Measurements from ENCODE around the gene TBL1XR1. TPM values are rescaled to one million over a fixed set of nuclear protein-coding genes. Genes with fewer than 3 reads are reported as not detected.

TBL1XR1 gene
- total RNA-seq, 6 experiments from 2014 or later = 32.6 to 80.6 (median 56.2) TPM

GRCh38 chr3:177220136-177220974, 23.1 kb upstream of the TBL1XR1 start:
- TF ChIP-seq POLR2A (IDR thresholded peaks at IDR 0.05) (no peak), CTCF (IDR thresholded peaks at IDR 0.05) (no peak)
- Histone ChIP-seq H3K4me1 (no peaks in the 10 kb centered on the region), H3K36me3 (no peaks in the 10 kb centered on the region), H3K4me3 (no peak overlapping the region), H3K27ac (no peak overlapping the region), H3K9me3 (no peaks in the 10 kb centered on the region), H3K27me3 (no peaks in the 10 kb centered on the region)
- intact Hi-C loops (cut with DNase I) = no loop called here
- 82% methylated on average over 9 of the region's 9 CpGs for WGBS (ENCODE audit: insufficient coverage, low coverage, low lambda C conversion rate, missing lambda C conversion rate)
- DNase-seq (no peak), ATAC-seq (peak in 1 of 4 donors; percentile 6)

GRCh38 chr3:177213801-177214535, 16.7 kb upstream of the TBL1XR1 start:
- H3K4me1 ChIP-seq = peaks cover 0 to 10% (median 5%) of the 10 kb centered on the region in 4 donors
- no peak overlapping the region for H3K27ac ChIP-seq
- H3K4me3 ChIP-seq = no peak overlapping the region
- no peaks in the 10 kb centered on the region for H3K27me3 ChIP-seq
- DNase-seq = no peak
- intact Hi-C loops (cut with DNase I) = loop anchor here in 1 of 2 donors (5.0 kb wide), 1 partner anchor 143 kb away; no protein-coding TSS in a partner anchor
- H3K36me3 ChIP-seq = no peaks in the 10 kb centered on the region
- no peaks in the 10 kb centered on the region for H3K9me3 ChIP-seq
- TF ChIP-seq CTCF (IDR thresholded peaks at IDR 0.05) = no peak
- no peak for TF ChIP-seq POLR2A (IDR thresholded peaks at IDR 0.05)
- no peak for ATAC-seq
- 85% methylated on average over 4 of the region's 7 CpGs for WGBS (ENCODE audit: insufficient coverage, low coverage, low lambda C conversion rate, missing lambda C conversion rate)

GRCh38 chr3:177212756-177213155, 15.5 kb upstream of the TBL1XR1 start:
- peaks cover 0 to 15% (median 5%) of the 10 kb centered on the region in 4 donors for H3K4me1 ChIP-seq
- no peak overlapping the region for H3K4me3 ChIP-seq
- WGBS (ENCODE audit: insufficient coverage, low coverage, low lambda C conversion rate, missing lambda C conversion rate) = 95% methylated on average over 7 of the region's 8 CpGs
- DNase-seq (no peak), ATAC-seq (no peak)
- TF ChIP-seq CTCF (IDR thresholded peaks at IDR 0.05) (no peak), POLR2A (IDR thresholded peaks at IDR 0.05) (no peak)
- H3K27ac ChIP-seq = peak overlapping the region; percentile 70 to 92 (median 84)
- H3K36me3 ChIP-seq = no peaks in the 10 kb centered on the region
- intact Hi-C loops (cut with DNase I) = loop anchor here in 1 of 2 donors (5.0 kb wide), 1 partner anchor 145 kb away; no protein-coding TSS in a partner anchor
- no peaks in the 10 kb centered on the region for H3K27me3 ChIP-seq
- no peaks in the 10 kb centered on the region for H3K9me3 ChIP-seq

- Histone ChIP-seq H3K27me3 (no peaks in the 10 kb centered on the region), H3K9me3 (no peaks in the 10 kb centered on the region), H3K4me1 (peaks cover 0 to 15% (median 5%) of the 10 kb centered on the region in 4 donors), H3K27ac (peak overlapping the region; percentile 70 to 92 (median 84)), H3K36me3 (no peaks in the 10 kb centered on the region), H3K4me3 (no peak overlapping the region)
- DNase-seq (no peak), ATAC-seq (peak; percentile 36 to 62 (median 46))
- intact Hi-C loops (cut with DNase I) = loop anchor here in 1 of 2 donors (5.0 kb wide), 1 partner anchor 145 kb away; no protein-coding TSS in a partner anchor
- TF ChIP-seq CTCF (IDR thresholded peaks at IDR 0.05) = no peak
- TF ChIP-seq POLR2A (IDR thresholded peaks at IDR 0.05) = no peak
Observed at GRCh38 chr3:177212278-177212610, 15.0 kb upstream of the TBL1XR1 start.
